Measurements from ENCODE around the gene PIK3R2. TPM values are rescaled to one million over a fixed set of nuclear protein-coding genes. Genes with fewer than 3 reads are reported as not detected.
"Not testable (repeated sequence)": the region's sequence is repeated elsewhere in the genome, so short reads cannot be mapped to it uniquely, and the experiment has no call there.

The PIK3R2 gene
- total RNA-seq, 1 donor from 2014 or later, result 11.5 TPM

GRCh38 chr19:18205200-18205892, 52.4 kb downstream of the PIK3R2 start:
- no peaks in the 10 kb centered on the region for H3K27me3 ChIP-seq (ENCODE audit: control insufficient read depth in 3 of 3, insufficient read depth in 3 of 3, low read length in 3 of 3)
- H3K27ac ChIP-seq (ENCODE audit: low read depth, low read length), result peak overlapping the region; percentile 100
- H3K9ac ChIP-seq (ENCODE audit: low read depth in 1 of 3, low read length in 3 of 3), result peak overlapping the region; percentile 93 to 98 (median 98)
- peaks cover under 1 to 8% (median 6%) of the 10 kb centered on the region in 3 donors for H3K36me3 ChIP-seq (ENCODE audit: control insufficient read depth in 3 of 3, insufficient read depth in 3 of 3, low read length in 3 of 3)
- peak overlapping the region; percentile 76 to 87 (median 85) for H3K4me3 ChIP-seq (ENCODE audit: low read length in 3 of 3)
- H3K4me1 ChIP-seq (ENCODE audit: control insufficient read depth in 3 of 3, insufficient read depth in 3 of 3, low read length in 3 of 3), result peaks cover 16 to 19% (median 16%) of the 10 kb centered on the region in 3 donors
- H3K9me3 ChIP-seq (ENCODE audit: control insufficient read depth in 3 of 3, low read length in 3 of 3), result no peaks in the 10 kb centered on the region

- H3K27me3 ChIP-seq (ENCODE audit: control insufficient read depth in 3 of 3, insufficient read depth in 3 of 3, low read length in 3 of 3), result no peaks in the 10 kb centered on the region
- H3K4me1 ChIP-seq (ENCODE audit: control insufficient read depth in 3 of 3, insufficient read depth in 3 of 3, low read length in 3 of 3), result peaks cover 16 to 19% (median 16%) of the 10 kb centered on the region in 3 donors
- peak overlapping the region; percentile 100 for H3K27ac ChIP-seq (ENCODE audit: low read depth, low read length)
- H3K36me3 ChIP-seq (ENCODE audit: control insufficient read depth in 3 of 3, insufficient read depth in 3 of 3, low read length in 3 of 3), result peaks cover 0 to 5% (median 4%) of the 10 kb centered on the region in 3 donors
- peak overlapping the region in 1 of 3 donors; percentile 98 for H3K9ac ChIP-seq (ENCODE audit: low read depth in 1 of 3, low read length in 3 of 3)
- no peaks in the 10 kb centered on the region for H3K9me3 ChIP-seq (ENCODE audit: control insufficient read depth in 3 of 3, low read length in 3 of 3)
- H3K4me3 ChIP-seq (ENCODE audit: low read length in 3 of 3), result peak overlapping the region in 1 of 3 donors; percentile 76
Measured at GRCh38 chr19:18206018-18206417, 53.1 kb downstream of the PIK3R2 start.

DNA sequence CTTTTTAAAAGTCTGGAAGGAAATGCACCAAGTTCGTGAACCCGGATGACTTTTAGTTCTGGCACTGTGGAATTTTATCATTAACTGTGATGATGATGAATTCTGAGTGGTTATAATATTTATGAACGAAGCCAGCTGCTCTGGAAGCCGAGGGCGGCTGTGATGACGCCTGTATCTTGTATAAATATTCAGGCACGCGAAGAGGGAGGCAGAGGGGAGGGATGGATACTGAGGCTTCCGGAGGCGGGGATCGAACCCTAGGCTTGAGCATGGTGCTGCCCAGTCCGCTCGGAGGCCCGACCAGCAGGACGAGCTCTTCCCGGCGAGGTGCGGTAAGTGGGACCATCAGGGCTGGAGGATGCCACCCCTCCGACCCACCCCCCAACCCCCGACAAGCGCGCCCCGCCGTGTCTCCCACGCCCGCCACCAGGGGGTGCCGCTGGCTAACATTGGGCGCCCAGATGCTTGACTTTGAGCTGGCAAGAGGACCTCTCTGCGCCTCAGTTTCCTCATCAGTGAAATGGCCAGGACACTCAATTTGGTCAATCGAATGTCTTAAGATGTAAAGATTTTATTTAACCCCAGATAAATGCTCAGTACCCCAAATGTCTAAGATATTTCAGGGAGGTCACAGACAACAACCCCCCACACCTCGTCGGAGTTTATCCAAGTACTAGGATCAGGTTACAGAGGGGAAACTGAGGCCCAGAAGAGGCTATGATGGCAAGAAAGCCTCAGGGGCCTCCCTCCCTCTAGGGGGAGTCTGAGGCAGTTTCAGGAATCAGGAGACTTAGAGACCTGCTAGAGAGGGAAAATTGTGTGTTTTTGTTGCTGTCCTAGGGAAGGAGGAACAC, 55.4 kb downstream of the PIK3R2 start:
- Histone ChIP-seq H3K9ac (ENCODE audit: low read depth in 1 of 3, low read length in 3 of 3) (no peak overlapping the region), H3K9me3 (ENCODE audit: control insufficient read depth in 3 of 3, low read length in 3 of 3) (no peaks in the 10 kb centered on the region), H3K4me3 (ENCODE audit: low read length in 3 of 3) (no peak overlapping the region), H3K4me1 (ENCODE audit: control insufficient read depth in 3 of 3, insufficient read depth in 3 of 3, low read length in 3 of 3) (peaks cover 5 to 12% (median 9%) of the 10 kb centered on the region in 3 donors), H3K27me3 (ENCODE audit: control insufficient read depth in 3 of 3, insufficient read depth in 3 of 3, low read length in 3 of 3) (no peaks in the 10 kb centered on the region), H3K36me3 (ENCODE audit: control insufficient read depth in 3 of 3, insufficient read depth in 3 of 3, low read length in 3 of 3) (no peaks in the 10 kb centered on the region), H3K27ac (ENCODE audit: low read depth, low read length) (no peak overlapping the region)

GRCh38 chr19:18209912-18210311, 56.9 kb downstream of the PIK3R2 start:
- not testable (repeated sequence) for H3K9ac ChIP-seq (ENCODE audit: low read depth in 1 of 3, low read length in 3 of 3)

DNA sequence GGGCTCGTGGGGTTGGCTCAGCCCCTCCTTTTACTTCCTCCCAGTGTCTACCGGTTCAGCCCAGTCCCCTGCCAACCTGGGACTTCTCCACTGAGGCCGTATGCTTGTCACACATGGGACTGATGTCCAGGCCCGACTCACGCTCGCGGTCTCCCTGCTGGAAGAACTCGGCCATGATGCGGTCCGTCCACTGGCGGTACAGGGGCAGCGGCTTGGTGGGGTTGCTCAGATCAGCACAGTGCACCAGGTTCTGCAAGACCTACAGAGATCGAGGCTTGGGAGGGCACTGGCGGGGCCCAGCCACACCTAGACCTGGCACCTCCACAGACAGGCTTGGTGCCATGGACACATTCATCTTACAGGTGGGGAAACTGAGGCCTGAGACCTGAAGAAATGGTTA, 58.7 kb downstream of the PIK3R2 start:
- Histone ChIP-seq H3K9ac (ENCODE audit: low read depth in 1 of 3, low read length in 3 of 3) (no peak overlapping the region), H3K27ac (ENCODE audit: low read depth, low read length) (no peak overlapping the region), H3K27me3 (ENCODE audit: control insufficient read depth in 3 of 3, insufficient read depth in 3 of 3, low read length in 3 of 3) (no peaks in the 10 kb centered on the region), H3K9me3 (ENCODE audit: control insufficient read depth in 3 of 3, low read length in 3 of 3) (no peaks in the 10 kb centered on the region), H3K36me3 (ENCODE audit: control insufficient read depth in 3 of 3, insufficient read depth in 3 of 3, low read length in 3 of 3) (no peaks in the 10 kb centered on the region), H3K4me3 (ENCODE audit: low read length in 3 of 3) (no peak overlapping the region), H3K4me1 (ENCODE audit: control insufficient read depth in 3 of 3, insufficient read depth in 3 of 3, low read length in 3 of 3) (no peaks in the 10 kb centered on the region)

More at GRCh38 chr19:18209912-18210311, 56.9 kb downstream of the PIK3R2 start:
- not testable (repeated sequence) for H3K36me3 ChIP-seq (ENCODE audit: control insufficient read depth in 3 of 3, insufficient read depth in 3 of 3, low read length in 3 of 3); H3K27ac ChIP-seq (ENCODE audit: low read depth, low read length); H3K4me1 ChIP-seq (ENCODE audit: control insufficient read depth in 3 of 3, insufficient read depth in 3 of 3, low read length in 3 of 3); H3K27me3 ChIP-seq (ENCODE audit: control insufficient read depth in 3 of 3, insufficient read depth in 3 of 3, low read length in 3 of 3); H3K9me3 ChIP-seq (ENCODE audit: control insufficient read depth in 3 of 3, low read length in 3 of 3); H3K4me3 ChIP-seq (ENCODE audit: low read length in 3 of 3)

DNA sequence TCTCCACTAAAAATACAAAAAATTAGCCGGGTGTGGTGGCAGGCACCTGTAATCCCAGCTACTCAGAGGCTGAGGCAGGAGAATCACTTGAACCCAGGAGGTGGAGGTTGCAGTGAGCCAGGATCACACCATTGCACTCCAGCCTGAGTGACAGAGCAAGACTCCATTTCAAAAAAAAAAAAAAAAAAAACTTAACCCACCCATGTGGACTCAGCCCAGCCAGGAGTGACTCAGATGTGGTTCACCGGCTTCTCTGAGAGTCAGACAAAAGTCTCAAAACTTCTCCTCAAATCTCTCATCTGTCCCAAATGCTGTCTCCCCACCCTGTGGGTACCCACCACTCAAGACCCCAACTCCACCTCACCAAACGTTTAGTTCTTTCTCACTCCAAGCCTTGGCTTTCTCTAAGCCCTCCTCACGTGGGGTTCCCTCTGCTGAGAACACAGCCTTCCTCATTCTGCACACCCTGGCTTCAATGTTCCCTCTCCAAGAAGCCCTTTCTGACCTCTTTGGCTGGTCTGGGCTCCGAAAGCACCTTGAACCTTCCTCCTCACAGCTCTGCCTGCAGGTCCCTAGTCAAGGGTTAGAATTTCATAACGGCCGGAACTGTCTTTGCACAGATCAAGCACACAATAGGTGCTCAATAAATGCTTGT, 61.9 kb downstream of the PIK3R2 start:
- Histone ChIP-seq H3K9ac (ENCODE audit: low read depth in 1 of 3, low read length in 3 of 3) (no peak overlapping the region), H3K9me3 (ENCODE audit: control insufficient read depth in 3 of 3, low read length in 3 of 3) (no peaks in the 10 kb centered on the region), H3K36me3 (ENCODE audit: control insufficient read depth in 3 of 3, insufficient read depth in 3 of 3, low read length in 3 of 3) (no peaks in the 10 kb centered on the region), H3K27ac (ENCODE audit: low read depth, low read length) (no peak overlapping the region), H3K4me1 (ENCODE audit: control insufficient read depth in 3 of 3, insufficient read depth in 3 of 3, low read length in 3 of 3) (no peaks in the 10 kb centered on the region), H3K27me3 (ENCODE audit: control insufficient read depth in 3 of 3, insufficient read depth in 3 of 3, low read length in 3 of 3) (no peaks in the 10 kb centered on the region), H3K4me3 (ENCODE audit: low read length in 3 of 3) (no peak overlapping the region)

- Histone ChIP-seq H3K9me3 (ENCODE audit: control insufficient read depth in 3 of 3, low read length in 3 of 3) (no peaks in the 10 kb centered on the region), H3K27ac (ENCODE audit: low read depth, low read length) (no peak overlapping the region), H3K4me3 (ENCODE audit: low read length in 3 of 3) (no peak overlapping the region), H3K4me1 (ENCODE audit: control insufficient read depth in 3 of 3, insufficient read depth in 3 of 3, low read length in 3 of 3) (no peaks in the 10 kb centered on the region), H3K27me3 (ENCODE audit: control insufficient read depth in 3 of 3, insufficient read depth in 3 of 3, low read length in 3 of 3) (peaks cover 0 to 8% (median 4%) of the 10 kb centered on the region in 3 donors), H3K36me3 (ENCODE audit: control insufficient read depth in 3 of 3, insufficient read depth in 3 of 3, low read length in 3 of 3) (no peaks in the 10 kb centered on the region), H3K9ac (ENCODE audit: low read depth in 1 of 3, low read length in 3 of 3) (no peak overlapping the region)
Measured at GRCh38 chr19:18216789-18217188, 63.8 kb downstream of the PIK3R2 start.

DNA sequence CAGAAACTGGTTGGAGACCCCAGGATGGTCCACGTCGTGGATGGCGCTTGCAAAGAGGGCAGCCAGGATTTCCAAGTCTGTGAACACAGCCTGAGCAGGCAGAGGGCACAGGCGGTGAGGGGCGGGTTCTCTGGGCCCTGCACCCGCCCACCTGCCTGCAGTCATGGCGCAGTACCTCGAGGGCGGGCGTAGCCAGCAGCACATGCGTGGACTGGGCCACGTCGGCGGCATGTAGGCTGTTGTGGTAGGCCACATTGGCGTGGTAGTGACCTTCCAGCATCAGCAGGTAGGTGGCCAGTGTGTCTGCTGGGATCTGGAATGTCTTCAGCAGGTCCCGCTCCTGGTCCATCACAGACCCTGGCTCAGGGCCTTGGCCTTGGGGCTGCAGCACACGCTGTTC, 65.2 kb downstream of the PIK3R2 start:
- Histone ChIP-seq H3K4me1 (ENCODE audit: control insufficient read depth in 3 of 3, insufficient read depth in 3 of 3, low read length in 3 of 3) (no peaks in the 10 kb centered on the region), H3K4me3 (ENCODE audit: low read length in 3 of 3) (no peak overlapping the region), H3K27ac (ENCODE audit: low read depth, low read length) (no peak overlapping the region), H3K9me3 (ENCODE audit: control insufficient read depth in 3 of 3, low read length in 3 of 3) (no peaks in the 10 kb centered on the region), H3K27me3 (ENCODE audit: control insufficient read depth in 3 of 3, insufficient read depth in 3 of 3, low read length in 3 of 3) (peaks cover 0 to 13% (median 10%) of the 10 kb centered on the region in 3 donors), H3K9ac (ENCODE audit: low read depth in 1 of 3, low read length in 3 of 3) (no peak overlapping the region), H3K36me3 (ENCODE audit: control insufficient read depth in 3 of 3, insufficient read depth in 3 of 3, low read length in 3 of 3) (no peaks in the 10 kb centered on the region)

DNA sequence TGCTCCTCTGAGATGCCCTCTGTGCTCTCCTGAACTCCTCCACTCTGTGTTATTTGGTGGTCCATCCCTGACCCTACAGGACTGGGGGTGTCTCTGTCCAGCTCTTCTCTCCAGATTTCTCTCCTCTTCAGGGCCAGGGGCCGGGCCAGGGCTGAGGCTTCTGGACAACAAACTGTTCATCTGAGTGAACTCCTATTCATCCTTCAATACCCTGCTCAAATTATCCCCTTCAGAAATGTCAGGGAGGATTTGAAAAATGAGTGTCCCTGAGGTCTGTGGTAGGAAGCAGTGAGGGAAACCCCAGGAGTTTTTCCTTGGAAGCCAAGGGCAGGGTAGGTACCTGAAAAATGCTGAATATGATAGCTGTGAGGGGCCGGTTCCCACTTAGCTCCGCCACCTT, 65.6 kb downstream of the PIK3R2 start:
- H3K27me3 ChIP-seq (ENCODE audit: control insufficient read depth in 3 of 3, insufficient read depth in 3 of 3, low read length in 3 of 3), result peaks cover 0 to 13% (median 10%) of the 10 kb centered on the region in 3 donors
- no peak overlapping the region for H3K4me3 ChIP-seq (ENCODE audit: low read length in 3 of 3)
- no peak overlapping the region for H3K9ac ChIP-seq (ENCODE audit: low read depth in 1 of 3, low read length in 3 of 3)
- no peaks in the 10 kb centered on the region for H3K9me3 ChIP-seq (ENCODE audit: control insufficient read depth in 3 of 3, low read length in 3 of 3)
- H3K27ac ChIP-seq (ENCODE audit: low read depth, low read length), result no peak overlapping the region
- peaks cover 0 to under 1% (median 0%) of the 10 kb centered on the region in 3 donors for H3K4me1 ChIP-seq (ENCODE audit: control insufficient read depth in 3 of 3, insufficient read depth in 3 of 3, low read length in 3 of 3)
- H3K36me3 ChIP-seq (ENCODE audit: control insufficient read depth in 3 of 3, insufficient read depth in 3 of 3, low read length in 3 of 3), result no peaks in the 10 kb centered on the region
